ENCODE results near the gene ATXN7L1. TPM values are rescaled to one million over a fixed set of nuclear protein-coding genes. Genes with fewer than 3 reads are reported as not detected.

Gene ATXN7L1
- total and polyA plus RNA-seq, 2 of the 13 experiments (the other 11 are each of a cell fraction or from before 2014, with no cell fraction given) = 4.1 to 7.8 TPM

- TF ChIP-seq ZNF160 (CRISPR knock-in tag; IDR thresholded peaks at IDR 0.05) (no peak), ARID5B (CRISPR knock-in tag; IDR thresholded peaks at IDR 0.05) (peak; percentile 77), MLX (CRISPR knock-in tag; IDR thresholded peaks at IDR 0.05) (no peak), HNF4A (CRISPR knock-in tag; IDR thresholded peaks at IDR 0.05) (peak; percentile 88), ZGPAT (CRISPR knock-in tag; IDR thresholded peaks at IDR 0.05) (peak; percentile 52; the same call in 1 of the 2 replicates), ZNF567 (CRISPR knock-in tag; IDR thresholded peaks at IDR 0.05; ENCODE audit: borderline replicate concordance) (no peak), ZNF589 (CRISPR knock-in tag; conservative IDR thresholded peaks at IDR 0.05) (no peak), GABPB1 (CRISPR knock-in tag; IDR thresholded peaks at IDR 0.05) (0 out of 2 replicates have a peak, but pooled peaks have one; percentile 20), ZFP36 (IDR thresholded peaks at IDR 0.05; ENCODE audit: borderline replicate concordance, low read depth, low read length, partially characterized antibody) (no peak), ZNF737 (CRISPR knock-in tag; IDR thresholded peaks at IDR 0.05; ENCODE audit: borderline replicate concordance) (no peak), SKI (IDR thresholded peaks at IDR 0.05; ENCODE audit: partially characterized antibody) (peak; percentile 30), ZNF660 (CRISPR knock-in tag; IDR thresholded peaks at IDR 0.05; ENCODE audit: borderline replicate concordance, low read depth) (no peak), ZBTB20 (CRISPR knock-in tag; IDR thresholded peaks at IDR 0.05; ENCODE audit: borderline replicate concordance, low read depth) (no peak), FOSL2 (CRISPR knock-in tag; IDR thresholded peaks at IDR 0.05) (peak; percentile 31; the same call in 1 of the 2 replicates), HMG20A (CRISPR knock-in tag; IDR thresholded peaks at IDR 0.05; ENCODE audit: borderline replicate concordance) (peak; percentile 62; the same call in 1 of the 2 replicates), SRF (IDR thresholded peaks at IDR 0.05; ENCODE audit: low read depth, low read length) (no peak), GATAD2A (CRISPR knock-in tag; IDR thresholded peaks at IDR 0.05) (peak; percentile 61), ZBTB33 (CRISPR knock-in tag; IDR thresholded peaks at IDR 0.05) (0 out of 2 replicates have a peak, but pooled peaks have one; percentile 41), SALL1 (CRISPR knock-in tag; IDR thresholded peaks at IDR 0.05) (peak; percentile 58), KDM3A (CRISPR knock-in tag; IDR thresholded peaks at IDR 0.05; ENCODE audit: low read depth) (no peak), IRF1 (CRISPR knock-in tag; IDR thresholded peaks at IDR 0.05; ENCODE audit: low read depth) (no peak), BCL6 (CRISPR knock-in tag; IDR thresholded peaks at IDR 0.05) (peak; percentile 52; the same call in 1 of the 2 replicates)
Observed at GRCh38 chr7:105811189-105811847, 65.1 kb downstream of the ATXN7L1 start (continued).
